Left kidney (tissue), 2 donors: ENCODE results near the gene ARMH3. TPM values are rescaled to one million over a fixed set of nuclear protein-coding genes. Genes with fewer than 3 reads are reported as not detected.
A peak's percentile ranks its signal among the peaks of the same experiment; 100 is the strongest.

Experiments
- DNase-seq: peaks from one replicate; pipeline ENCODE4 v3.0.0-alpha.2; 2013
- polyA plus RNA-seq: library from polyadenylated mRNA; unstranded; fragments of 120-200 nt; gene quantifications from one replicate; pipeline ENCODE4 v1.2.1, GENCODE V29; 2013; ENCODE audit not compliant: insufficient read length

Gene ARMH3
- polyA plus RNA-seq, 1 donor: 21.2 TPM

- no peak for DNase-seq
Observed at GRCh38 chr10:101895781-101896180, 160.2 kb downstream of the ARMH3 start.

GRCh38 chr10:101894742-101895141 lies 161.2 kb downstream of the ARMH3 start:
- no peak for DNase-seq

GRCh38 chr10:101894266-101894665 lies 161.7 kb downstream of the ARMH3 start:
- no peak for DNase-seq

GRCh38 chr10:101893510-101894120 lies 162.4 kb downstream of the ARMH3 start:
- no peak for DNase-seq

GRCh38 chr10:101892782-101893391 lies 163.1 kb downstream of the ARMH3 start:
- no peak for DNase-seq

- peak; percentile 72 for DNase-seq
Observed at GRCh38 chr10:101889256-101890210, 166.4 kb downstream of the ARMH3 start.

GRCh38 chr10:101888251-101888949 lies 167.6 kb downstream of the ARMH3 start:
- DNase-seq: no peak

- no peak for DNase-seq
Observed at GRCh38 chr10:101887775-101888174, 168.2 kb downstream of the ARMH3 start.

GRCh38 chr10:101886521-101887312 lies 169.3 kb downstream of the ARMH3 start:
- DNase-seq: no peak

GRCh38 chr10:101881036-101881774 lies 174.8 kb downstream of the ARMH3 start:
- no peak for DNase-seq

- DNase-seq: no peak
Observed at GRCh38 chr10:101880232-101880573, 175.8 kb downstream of the ARMH3 start.

GRCh38 chr10:101879456-101880231 lies 176.3 kb downstream of the ARMH3 start:
- DNase-seq: no peak

GRCh38 chr10:101878869-101879268 lies 177.1 kb downstream of the ARMH3 start:
- no peak for DNase-seq

GRCh38 chr10:101875068-101875688 lies 180.8 kb downstream of the ARMH3 start:
- no peak for DNase-seq

GRCh38 chr10:101874252-101874651 lies 181.7 kb downstream of the ARMH3 start:
- no peak for DNase-seq

- no peak for DNase-seq
Observed at GRCh38 chr10:101867931-101868330, 188.0 kb downstream of the ARMH3 start.

GRCh38 chr10:101859530-101859929 lies 196.4 kb downstream of the ARMH3 start:
- no peak for DNase-seq

GRCh38 chr10:101858723-101859500 lies 197.1 kb downstream of the ARMH3 start:
- DNase-seq: no peak
